ENCODE results near the gene RASAL2.

- TF ChIP-seq CTCF (IDR thresholded peaks at IDR 0.05) (no peak), REST (IDR thresholded peaks at IDR 0.05; ENCODE audit: insufficient read depth in 1 of 2, low read depth in 2 of 2, low read length in 1 of 2) (no peak), POLR2AphosphoS5 (IDR thresholded peaks at IDR 0.05; ENCODE audit: low read depth, low read length) (no peak), SIN3A (IDR thresholded peaks at IDR 0.05; ENCODE audit: borderline replicate concordance, insufficient read depth, low read depth, low read length) (no peak)
Observed at GRCh38 chr1:178456472-178456871, 362.6 kb downstream of the RASAL2 start.
